Measurements from ENCODE around the gene OR5H6. TPM values are rescaled to one million over a fixed set of nuclear protein-coding genes. Genes with fewer than 3 reads are reported as not detected.
"Not testable (repeated sequence)": the region's sequence is repeated elsewhere in the genome, so short reads cannot be mapped to it uniquely, and the experiment has no call there.

Gene OR5H6
- total RNA-seq (2014; rRNA removed; shearing (Covaris generic); ENCODE audit: low replicate concordance) = not detected in 2 replicates

DNA sequence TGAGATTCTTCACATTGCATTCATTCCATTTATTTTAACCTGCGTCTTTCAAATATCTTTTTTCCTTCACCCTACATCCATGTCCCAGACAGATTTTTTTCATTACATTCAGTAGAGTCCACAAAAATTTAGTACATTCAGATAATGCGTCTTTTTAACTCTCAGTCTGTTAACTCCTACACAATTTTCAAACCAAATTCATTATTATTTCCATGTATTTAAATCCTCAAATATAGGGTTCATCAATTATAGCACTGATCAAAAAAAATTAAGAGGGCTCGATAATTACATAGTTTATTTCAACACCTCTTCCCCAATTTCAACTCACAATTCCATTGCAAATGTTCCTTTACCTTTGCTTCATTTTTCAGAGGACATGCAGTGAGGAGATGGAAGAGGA is at the start of gene OR5H6:
TSS of gene OR5H6 (plus strand) at position 301 of the 400 bp plus-strand sequence. CDS start at position 390, 89 bp downstream.
- no peak for DNase-seq
- H3K36me3 ChIP-seq = no peaks in the 10 kb centered on the region
- H3K4me3 ChIP-seq = no peak within 1 kb of the TSS
- H3K27me3 ChIP-seq = no peaks in the 10 kb centered on the region; the same call in 1 of the 2 replicates
- no peaks in the 10 kb centered on the region; the same call in 1 of the 2 replicates for H3K9me3 ChIP-seq

DNA sequence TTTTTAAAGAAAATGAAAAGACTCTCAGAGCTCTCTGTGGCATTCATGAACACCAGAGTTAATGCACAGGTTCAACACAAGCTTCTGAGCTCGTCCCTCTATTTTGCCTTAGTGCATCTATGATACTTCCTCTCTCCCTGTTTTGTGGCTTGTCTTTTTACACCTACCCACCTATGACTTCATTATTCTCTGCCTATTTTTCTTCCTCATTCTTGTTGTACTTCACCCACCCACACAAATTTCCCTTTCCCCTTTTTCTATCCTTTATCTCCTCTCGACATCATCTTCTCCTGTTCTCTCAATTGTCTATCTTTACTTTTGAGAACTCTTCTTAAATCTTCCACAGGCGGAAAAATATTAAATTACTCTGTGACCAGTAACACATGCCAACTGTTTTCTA is 49.0 kb upstream of the OR5H6 start:
- H3K4me3 ChIP-seq = no peak overlapping the region
- DNase-seq = no peak
- H3K9me3 ChIP-seq = no peaks in the 10 kb centered on the region
- no peaks in the 10 kb centered on the region for H3K36me3 ChIP-seq
- H3K27me3 ChIP-seq = no peaks in the 10 kb centered on the region

- Histone ChIP-seq H3K27me3 (no peaks in the 10 kb centered on the region), H3K36me3 (no peaks in the 10 kb centered on the region), H3K4me3 (no peak overlapping the region), H3K9me3 (no peaks in the 10 kb centered on the region)
- DNase-seq = no peak
Measured at GRCh38 chr3:98223907-98224672, 40.0 kb upstream of the OR5H6 start.

DNA sequence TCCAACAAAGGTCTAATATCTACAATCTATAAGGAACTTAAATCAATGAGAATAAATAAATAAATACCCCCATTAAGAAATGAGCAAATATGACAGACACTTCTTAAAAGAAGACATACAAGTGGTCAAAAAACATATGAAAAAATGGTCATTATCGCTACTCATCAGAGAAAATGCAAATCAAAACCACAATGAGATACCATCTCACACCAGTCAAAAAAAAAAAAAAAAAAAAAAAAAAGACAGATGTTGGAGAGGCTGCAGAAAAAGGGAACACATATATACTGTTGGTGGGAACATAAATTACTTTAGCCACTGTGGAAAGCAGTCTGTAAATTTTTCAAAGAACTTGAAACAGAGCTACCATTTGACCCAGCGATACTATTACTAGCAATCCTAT is 31.6 kb upstream of the OR5H6 start:
- H3K27me3 ChIP-seq = no peaks in the 10 kb centered on the region
- H3K4me3 ChIP-seq = no peak overlapping the region
- H3K36me3 ChIP-seq = no peaks in the 10 kb centered on the region
- no peaks in the 10 kb centered on the region for H3K9me3 ChIP-seq
- no peak for DNase-seq

GRCh38 chr3:98233468-98233867 is 30.6 kb upstream of the OR5H6 start:
- H3K36me3 ChIP-seq = no peaks in the 10 kb centered on the region
- no peaks in the 10 kb centered on the region for H3K27me3 ChIP-seq
- H3K9me3 ChIP-seq = no peaks in the 10 kb centered on the region
- no peak for DNase-seq
- no peak overlapping the region for H3K4me3 ChIP-seq

- DNase-seq = no peak
- no peaks in the 10 kb centered on the region for H3K9me3 ChIP-seq
- no peaks in the 10 kb centered on the region for H3K36me3 ChIP-seq
- no peak overlapping the region for H3K4me3 ChIP-seq
- H3K27me3 ChIP-seq = no peaks in the 10 kb centered on the region
Measured at GRCh38 chr3:98240131-98240530, 23.9 kb upstream of the OR5H6 start.

DNA sequence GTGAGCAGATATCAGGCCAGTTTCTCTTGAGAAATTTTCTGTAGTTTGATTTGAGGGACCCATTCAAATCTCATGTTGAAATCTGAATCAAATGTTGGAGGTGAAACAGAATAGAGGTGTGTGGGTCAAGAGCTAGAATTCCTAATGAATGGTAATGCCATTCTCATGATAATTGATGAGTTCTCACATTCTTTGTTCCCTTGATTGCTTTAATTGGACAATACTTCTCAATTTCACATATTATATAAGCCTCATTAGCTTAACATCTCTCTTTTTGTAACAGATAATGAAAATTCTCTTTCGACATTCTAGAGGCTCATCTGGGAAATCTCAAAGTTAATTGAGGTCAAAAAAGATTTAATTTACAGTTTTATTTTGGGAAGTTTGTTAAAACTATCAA is 21.9 kb upstream of the OR5H6 start:
- H3K4me3 ChIP-seq = no peak overlapping the region
- no peaks in the 10 kb centered on the region for H3K36me3 ChIP-seq
- no peaks in the 10 kb centered on the region for H3K9me3 ChIP-seq
- no peaks in the 10 kb centered on the region for H3K27me3 ChIP-seq
- DNase-seq = no peak

- no peaks in the 10 kb centered on the region for H3K9me3 ChIP-seq
- no peak for DNase-seq
- H3K27me3 ChIP-seq = no peaks in the 10 kb centered on the region
- no peaks in the 10 kb centered on the region for H3K36me3 ChIP-seq
- no peak overlapping the region for H3K4me3 ChIP-seq
Measured at GRCh38 chr3:98243843-98244242, 20.2 kb upstream of the OR5H6 start.

- Histone ChIP-seq H3K36me3 (no peaks in the 10 kb centered on the region), H3K9me3 (no peaks in the 10 kb centered on the region), H3K4me3 (no peak overlapping the region), H3K27me3 (no peaks in the 10 kb centered on the region)
- DNase-seq = peak; percentile 31
Measured at GRCh38 chr3:98246142-98246541, 17.9 kb upstream of the OR5H6 start.

DNA sequence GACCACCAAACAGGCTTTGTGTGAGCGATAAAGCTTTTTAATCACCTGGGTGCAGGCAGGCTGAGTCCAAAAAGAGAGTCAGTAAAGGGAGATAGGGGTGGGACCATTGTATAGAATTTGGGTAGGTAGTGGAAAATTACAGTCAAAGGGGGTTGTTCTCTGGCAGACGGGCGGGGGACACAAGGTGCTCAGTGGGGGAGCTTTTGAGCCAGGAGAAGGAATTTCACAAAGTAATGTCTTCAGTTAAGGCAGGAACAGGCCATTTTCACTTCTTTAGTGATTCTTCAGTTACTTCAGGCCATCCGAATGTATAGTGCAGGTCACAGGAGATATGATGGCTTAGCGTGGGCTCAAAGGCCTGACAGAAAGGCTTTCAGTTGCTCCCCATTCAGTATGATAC is 8.0 kb upstream of the OR5H6 start:
- not testable (repeated sequence) for H3K36me3 ChIP-seq, H3K27me3 ChIP-seq, H3K4me3 ChIP-seq, H3K9me3 ChIP-seq, DNase-seq

GRCh38 chr3:98259707-98260106 is 4.3 kb upstream of the OR5H6 start:
- H3K36me3 ChIP-seq = no peaks in the 10 kb centered on the region
- H3K4me3 ChIP-seq = no peak overlapping the region
- H3K9me3 ChIP-seq = no peaks in the 10 kb centered on the region
- peak; percentile 5 for DNase-seq
- no peaks in the 10 kb centered on the region; the same call in 1 of the 2 replicates for H3K27me3 ChIP-seq

GRCh38 chr3:98262046-98262445 is 2.0 kb upstream of the OR5H6 start:
- no peaks in the 10 kb centered on the region; the same call in 1 of the 2 replicates for H3K27me3 ChIP-seq
- H3K9me3 ChIP-seq = no peaks in the 10 kb centered on the region
- no peaks in the 10 kb centered on the region for H3K36me3 ChIP-seq
- no peak overlapping the region for H3K4me3 ChIP-seq
- no peak for DNase-seq

- no peaks in the 10 kb centered on the region; the same call in 1 of the 2 replicates for H3K9me3 ChIP-seq
Measured at GRCh38 chr3:98269846-98270245, 5.8 kb downstream of the OR5H6 start.

GRCh38 chr3:98272126-98272525 is 8.1 kb downstream of the OR5H6 start:
- Histone ChIP-seq H3K4me3 (no peak overlapping the region), H3K27me3 (no peaks in the 10 kb centered on the region)
- DNase-seq = no peak

More at GRCh38 chr3:98269846-98270245, 5.8 kb downstream of the OR5H6 start:
- no peak for DNase-seq
- Histone ChIP-seq H3K27me3 (no peaks in the 10 kb centered on the region), H3K4me3 (no peak overlapping the region), H3K36me3 (no peaks in the 10 kb centered on the region)

GRCh38 chr3:98274914-98275313 is 10.9 kb downstream of the OR5H6 start:
- Histone ChIP-seq H3K36me3 (no peaks in the 10 kb centered on the region), H3K4me3 (no peak overlapping the region), H3K9me3 (no peaks in the 10 kb centered on the region), H3K27me3 (no peaks in the 10 kb centered on the region)
- no peak for DNase-seq

More at GRCh38 chr3:98272126-98272525, 8.1 kb downstream of the OR5H6 start:
- H3K36me3 ChIP-seq = no peaks in the 10 kb centered on the region
- H3K9me3 ChIP-seq = no peaks in the 10 kb centered on the region; the same call in 1 of the 2 replicates

- DNase-seq = no peak
- H3K9me3 ChIP-seq = no peaks in the 10 kb centered on the region
Measured at GRCh38 chr3:98282205-98282604, 18.2 kb downstream of the OR5H6 start, which contains the start of gene OR5H2. TSS of gene OR5H2 (plus strand) at chr3:98282505. CDS start at chr3:98282903, 398 bp downstream.

GRCh38 chr3:98290916-98291315 is 26.9 kb downstream of the OR5H6 start:
- no peaks in the 10 kb centered on the region; the same call in 1 of the 2 replicates for H3K9me3 ChIP-seq
- no peaks in the 10 kb centered on the region for H3K36me3 ChIP-seq
- no peak overlapping the region for H3K4me3 ChIP-seq
- 0 out of 2 replicates have a peak, but pooled peaks cover 2% of the 10 kb centered on the region for H3K27me3 ChIP-seq
- DNase-seq = no peak

More at GRCh38 chr3:98282205-98282604, 18.2 kb downstream of the OR5H6 start, which contains the start of gene OR5H2:
- Histone ChIP-seq H3K36me3 (no peaks in the 10 kb centered on the region), H3K4me3 (no peak within 1 kb of the TSS), H3K27me3 (no peaks in the 10 kb centered on the region)
